H9 (cell line): ENCODE results near the gene KSR1. TPM values are rescaled to one million over a fixed set of nuclear protein-coding genes. Genes with fewer than 3 reads are reported as not detected.

Source experiments
- DNase-seq: peaks from one replicate; pipeline ENCODE4 v3.0.0-alpha.2; 2017
- H2AFZ ChIP-seq: one replicate; pipeline ENCODE4 v1.6.1; 2013; ENCODE audit warnings: mild to moderate bottlenecking, low read length, control low read depth, moderate library complexity
- H2AK5ac ChIP-seq: 2 replicates; pipeline ENCODE4 v1.6.1; 2013; ENCODE audit warnings: low read length, control low read depth, mixed read lengths; ENCODE audit not compliant: insufficient read length
- H2BK120ac ChIP-seq: one replicate; pipeline ENCODE4 v1.6.1; 2013; ENCODE audit warnings: low read depth, mild to moderate bottlenecking, low read length, control low read depth, inconsistent platforms; ENCODE audit not compliant: poor library complexity, severe bottlenecking
- H2BK12ac ChIP-seq: 2 replicates; pipeline ENCODE4 v1.6.1; 2013; ENCODE audit warnings: low read length, control low read depth, mixed read lengths, low read depth; ENCODE audit not compliant: insufficient read length
- H2BK15ac ChIP-seq: 2 replicates; pipeline ENCODE4 v1.6.1; 2013; ENCODE audit warnings: low read depth, low read length, control low read depth
- H2BK20ac ChIP-seq: one replicate; pipeline ENCODE4 v1.6.1; 2013; ENCODE audit warnings: low read depth, mild to moderate bottlenecking, low read length, control low read depth, inconsistent platforms; ENCODE audit not compliant: poor library complexity, severe bottlenecking
- H2BK5ac ChIP-seq: 2 replicates; pipeline ENCODE4 v1.6.1; 2013; ENCODE audit warnings: low read length, control low read depth, mixed read lengths; ENCODE audit not compliant: insufficient read length
- H3K14ac ChIP-seq: 2 replicates; pipeline ENCODE4 v1.6.1; 2013; ENCODE audit warnings: low read length, control low read depth; ENCODE audit not compliant: insufficient read depth
- H3K18ac ChIP-seq: 2 replicates; pipeline ENCODE4 v1.6.1; 2013; ENCODE audit warnings: low read depth, mild to moderate bottlenecking, mixed read lengths, low read length, control low read depth; ENCODE audit not compliant: insufficient read length
- H3K23ac ChIP-seq: 2 replicates; pipeline ENCODE4 v1.6.1; 2013; ENCODE audit warnings: low read length, control low read depth, mixed read lengths, low read depth; ENCODE audit not compliant: insufficient read length
- H3K23me2 ChIP-seq: 2 replicates; pipeline ENCODE4 v1.6.1; 2013; ENCODE audit warnings: low read depth, mild to moderate bottlenecking, mixed read lengths, low read length, control low read depth; ENCODE audit not compliant: insufficient read length, poor library complexity, severe bottlenecking
- H3K27ac ChIP-seq: 2 replicates; pipeline ENCODE4 v1.5.1; 2013; ENCODE audit warnings: low read length, control low read depth, mixed read lengths, low read depth; ENCODE audit not compliant: insufficient read length
- H3K27me3 ChIP-seq: 2 replicates; pipeline ENCODE4 v1.6.1; 2013; ENCODE audit warnings: low read length, control low read depth, inconsistent platforms; ENCODE audit not compliant: insufficient read depth
- H3K4ac ChIP-seq: 2 replicates; pipeline ENCODE4 v1.6.1; 2013; ENCODE audit warnings: low read depth, mild to moderate bottlenecking, control low read depth, inconsistent platforms, low read length, moderate library complexity
- H3K4me1 ChIP-seq: 2 replicates; pipeline ENCODE4 v1.6.1; 2013; ENCODE audit warnings: low read length, control low read depth, inconsistent platforms; ENCODE audit not compliant: insufficient read depth
- H3K4me2 ChIP-seq: 2 replicates; pipeline ENCODE4 v1.6.1; 2013; ENCODE audit warnings: low read length, control low read depth, mixed read lengths; ENCODE audit not compliant: insufficient read length, insufficient read depth
- H3K56ac ChIP-seq: 2 replicates; pipeline ENCODE4 v1.6.1; 2013; ENCODE audit warnings: low read depth, mild to moderate bottlenecking, mixed read lengths, low read length, control low read depth; ENCODE audit not compliant: insufficient read length
- H3K79me1 ChIP-seq: 2 replicates; pipeline ENCODE4 v1.6.1; 2013; ENCODE audit warnings: low read depth, mild to moderate bottlenecking, moderate library complexity, low read length, control low read depth, inconsistent platforms; ENCODE audit not compliant: insufficient read depth, poor library complexity, severe bottlenecking
- H3K79me2 ChIP-seq: 2 replicates; pipeline ENCODE4 v1.6.1; 2013; ENCODE audit warnings: low read length, control low read depth, inconsistent platforms; ENCODE audit not compliant: insufficient read depth
- H3K9ac ChIP-seq: 2 replicates; pipeline ENCODE4 v1.6.1; 2013; ENCODE audit warnings: low read length, control low read depth, mixed read lengths; ENCODE audit not compliant: insufficient read length; ENCODE audit errors: extremely low read depth
- H3K9me3 ChIP-seq: one replicate; pipeline ENCODE4 v1.6.1; 2013; ENCODE audit warnings: low read depth, low read length, inconsistent platforms; ENCODE audit not compliant: control insufficient read depth
- H3T11ph ChIP-seq: one replicate; pipeline ENCODE4 v1.6.1; 2013; ENCODE audit warnings: mild to moderate bottlenecking, low read length, control low read depth, inconsistent platforms
- H4K20me1 ChIP-seq: one replicate; pipeline ENCODE4 v1.6.1; 2013; ENCODE audit not compliant: control insufficient read depth, insufficient read length, insufficient read depth
- H4K5ac ChIP-seq: 2 replicates; pipeline ENCODE4 v1.6.1; 2013; ENCODE audit warnings: low read depth, mild to moderate bottlenecking, mixed read lengths, low read length, control low read depth; ENCODE audit not compliant: insufficient read length
- H4K8ac ChIP-seq: replicated peaks from 2 replicates; pipeline ENCODE4 v1.6.1; 2013; ENCODE audit warnings: low read length, control low read depth, mixed read lengths, low read depth; ENCODE audit not compliant: insufficient read length
- H4K91ac ChIP-seq: 2 replicates; pipeline ENCODE4 v1.6.1; 2013; ENCODE audit warnings: low read depth, mild to moderate bottlenecking, moderate library complexity, mixed read lengths, low read length, control low read depth; ENCODE audit not compliant: insufficient read length
- H3K27ac Mint-ChIP-seq, 3 experiments: 2 replicates in 2 of 3; 3 replicates in 1 of 3; pipeline ENCODE4 v1.8.0; 2020 to 2021; ENCODE audit warnings: mixed read lengths in 3 of 3, mild to moderate bottlenecking in 1 of 3, moderate library complexity in 1 of 3
- H3K27me3 Mint-ChIP-seq: 2 replicates; pipeline ENCODE4 v1.8.0; 2021; ENCODE audit warnings: low read depth, mild to moderate bottlenecking, moderate library complexity, mixed read lengths
- H3K36me3 Mint-ChIP-seq, 3 experiments: 2 replicates in 2 of 3; 3 replicates in 1 of 3; pipeline ENCODE4 v1.8.0; 2020 to 2021; ENCODE audit warnings: low read depth in 3 of 3, mixed read lengths in 3 of 3; ENCODE audit not compliant: insufficient read depth in 1 of 3
- H3K4me1 Mint-ChIP-seq, 2 experiments: 2 replicates each; pipeline ENCODE4 v1.8.0; 2020; ENCODE audit warnings: mixed read lengths in 2 of 2
- H3K4me3 Mint-ChIP-seq, 2 experiments: 2 replicates in 1 of 2; 3 replicates in 1 of 2; pipeline ENCODE4 v1.8.0; 2020 to 2021; ENCODE audit warnings: mild to moderate bottlenecking in 2 of 2, mixed read lengths in 2 of 2, moderate library complexity in 1 of 2
- H3K9me3 Mint-ChIP-seq, 2 experiments: 2 replicates in 1 of 2; 3 replicates in 1 of 2; pipeline ENCODE4 v1.8.0; 2020; ENCODE audit warnings: mild to moderate bottlenecking in 2 of 2, mixed read lengths in 2 of 2, moderate library complexity in 1 of 2
- CTCF ChIP-seq: fragments of 200-600 bp; sonication (generic); conservative IDR thresholded peaks from 3 replicates; pipeline ENCODE4 v1.8.0; 2021; ENCODE audit warnings: antibody characterized with exemption, mild to moderate bottlenecking
- WGBS: extraction: QIAGEN DNeasy Blood & Tissue Kit; methylation state at CpG from one replicate; pipeline ENCODE4 v1.1.7; 2013; ENCODE audit warnings: missing lambda C conversion rate, low lambda C conversion rate, mixed read lengths; ENCODE audit not compliant: insufficient read length; ENCODE audit errors: extremely low coverage; 5-methylcytosine and 5-hydroxymethylcytosine counted together
- total RNA-seq: library from RNA; stranded (reverse); gene quantifications from 2 replicates; pipeline ENCODE4 v1.2.1, GENCODE V29; 2021

Gene KSR1
- total RNA-seq, 1 experiment from 2014 or later = 44.9 TPM

- WGBS = no CpG with 5 or more reads among the region's 10 CpGs
Measured at GRCh38 chr17:27577884-27578717, 121.9 kb downstream of the KSR1 start.

More at GRCh38 chr17:27577884-27578717, 121.9 kb downstream of the KSR1 start:
- H3T11ph ChIP-seq = no peak overlapping the region
- no peak overlapping the region for H2AK5ac ChIP-seq
- no peak overlapping the region for H2BK5ac ChIP-seq
- H2BK20ac ChIP-seq = no peak overlapping the region
- H4K91ac ChIP-seq = no peak overlapping the region
- Mint-ChIP-seq H3K9me3 (no peaks in the 10 kb centered on the region), H3K4me1 (peaks cover 44% of the 10 kb centered on the region in 2 experiments), H3K36me3 (peaks cover under 1 to 4% (median 2%) of the 10 kb centered on the region in 3 experiments; a peak in 5 of 7 replicates), H3K27ac (peak overlapping the region in 2 of 3 experiments; percentile 58 to 59; a peak in 3 of 7 replicates), H3K27me3 (no peaks in the 10 kb centered on the region; the same call in 1 of the 2 replicates), H3K4me3 (no peak overlapping the region)
- H3K23ac ChIP-seq = no peak overlapping the region
- H3K56ac ChIP-seq = no peak overlapping the region
- H3K9me3 ChIP-seq = no peaks in the 10 kb centered on the region
- H3K79me2 ChIP-seq = peaks cover 1% of the 10 kb centered on the region; the same call in 1 of the 2 replicates
- H3K23me2 ChIP-seq = no peaks in the 10 kb centered on the region
- H2BK12ac ChIP-seq = no peak overlapping the region
- H2BK15ac ChIP-seq = no peak overlapping the region
- no peaks in the 10 kb centered on the region for H4K20me1 ChIP-seq
- no peak overlapping the region for H3K4ac ChIP-seq
- no peak for DNase-seq
- no peak overlapping the region for H3K27ac ChIP-seq
- H3K27me3 ChIP-seq = no peaks in the 10 kb centered on the region
- H4K5ac ChIP-seq = no peak overlapping the region
- no peak overlapping the region for H3K9ac ChIP-seq
- TF ChIP-seq CTCF = no peak
- no peak overlapping the region for H2AFZ ChIP-seq
- peak overlapping the region; percentile 0; the same call in 1 of the 2 replicates for H3K14ac ChIP-seq
- H3K18ac ChIP-seq = no peak overlapping the region
- no peak overlapping the region for H2BK120ac ChIP-seq
- no peaks in the 10 kb centered on the region for H3K79me1 ChIP-seq
- H3K4me1 ChIP-seq = peaks cover 16% of the 10 kb centered on the region
- no peak overlapping the region for H3K4me2 ChIP-seq
- H4K8ac ChIP-seq = no peak overlapping the region
